Fibroblast of lung (primary cell): ENCODE measurements around the gene MICA.

ENCODE experiments used
- CTCF ChIP-seq, 2 donors: IDR thresholded peaks in 1 of 2; conservative IDR thresholded peaks in 1 of 2; 1 replicate in 1 of 2; 2 replicates in 1 of 2; pipeline ENCODE4 v1.5.1; 2011 to 2012; ENCODE audit warnings: low read length in 2 of 2, control low read depth in 1 of 2, inconsistent platforms in 1 of 2, low read depth in 1 of 2, mild to moderate bottlenecking in 1 of 2
- EZH2 ChIP-seq: IDR thresholded peaks from 2 replicates; pipeline ENCODE4 v1.5.1; 2012; ENCODE audit warnings: low read length, control low read depth, mild to moderate bottlenecking; ENCODE audit errors: missing control alignments

- no peak for TF ChIP-seq CTCF (conservative IDR thresholded peaks at IDR 0.05 in 1 of 2, IDR thresholded peaks at IDR 0.05 in 1 of 2; ENCODE audit: low read depth in 1 of 2, low read length in 2 of 2)
- no peak for TF ChIP-seq EZH2
These were observed 46.4 kb upstream of the MICA start, which contains the start of gene HLA-B for GRCh38 chr6:31356946-31357466.
